GM19099 (cell line): Measurements from ENCODE around the gene NXT1.

Experiments used
- POLR2A ChIP-seq: IDR thresholded peaks from 3 replicates; pipeline ENCODE4 v1.6.1; 2011; ENCODE audit warnings: low read depth; ENCODE audit not compliant: insufficient read length; ENCODE audit errors: extremely low read depth

Gene NXT1

DNA sequence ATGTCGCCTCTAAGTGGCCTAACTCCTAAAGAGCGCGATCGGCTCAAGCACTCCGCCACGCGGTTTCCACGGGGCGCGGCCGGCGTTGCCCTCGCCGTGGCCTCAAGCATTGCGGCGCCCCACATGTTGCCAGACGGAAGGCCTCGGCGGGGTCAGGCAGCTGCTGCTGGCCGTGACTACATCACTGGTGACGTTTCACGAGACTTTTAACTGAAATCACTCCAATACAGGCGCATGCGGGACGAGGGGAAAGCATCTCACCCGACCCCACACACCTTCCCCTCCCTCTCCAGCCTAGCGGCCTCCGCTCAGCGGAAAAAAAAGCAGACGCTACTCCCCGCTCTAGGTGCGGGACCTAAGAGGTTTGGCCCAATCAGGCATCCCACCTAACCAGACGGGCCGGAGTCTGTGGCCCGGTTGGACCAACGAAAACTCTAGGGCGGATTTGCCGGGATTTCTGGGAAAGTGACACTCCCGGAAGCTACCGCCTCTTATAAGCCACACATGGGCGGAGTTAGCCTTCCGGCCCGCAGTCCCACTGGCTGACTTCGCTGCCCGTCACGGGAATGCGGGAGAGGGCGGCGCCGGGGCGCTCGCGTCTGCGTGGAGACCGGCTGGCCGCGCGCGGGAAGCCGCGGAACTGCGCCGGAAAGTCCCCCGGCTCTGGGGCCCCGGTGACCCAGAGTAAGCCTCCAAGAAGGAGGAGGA is at the start of gene NXT1:
Gene NXT1, plus strand, starts transcription at position 596 of the 708 bp plus-strand sequence. CDS start 3,251 bp downstream, outside the sequence.
- TF ChIP-seq POLR2A: peak; percentile 73

DNA sequence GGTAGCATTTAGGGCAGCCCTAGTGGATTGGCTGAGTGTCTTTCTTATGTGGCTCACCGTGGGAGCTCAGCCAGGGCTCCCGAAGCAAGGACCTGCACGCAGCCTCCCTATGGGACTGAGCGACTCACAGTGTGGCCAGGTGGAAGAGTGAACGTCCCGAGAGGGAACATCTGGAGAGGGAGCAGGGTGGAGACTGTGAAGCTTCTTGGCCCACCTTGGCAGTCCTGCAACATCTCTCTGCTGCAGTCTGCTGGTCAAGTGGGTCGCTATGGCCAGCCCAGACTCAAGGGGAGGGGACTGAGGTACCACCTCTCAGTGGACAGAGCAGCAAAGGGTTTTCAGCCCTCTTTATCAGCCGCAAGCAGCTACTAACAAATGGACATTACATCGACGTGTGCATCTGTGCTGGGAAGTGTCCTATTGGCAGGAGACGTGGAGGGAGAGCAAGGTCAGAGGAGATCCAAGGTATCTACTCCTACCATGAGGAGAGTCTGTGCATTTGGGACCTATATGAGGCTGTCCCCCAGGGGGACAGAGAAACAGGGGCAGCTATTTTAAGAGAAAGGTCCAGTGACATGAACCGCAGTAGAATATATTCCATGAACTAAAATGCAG is 49.0 kb upstream of the NXT1 start:
- no peak for TF ChIP-seq POLR2A

DNA sequence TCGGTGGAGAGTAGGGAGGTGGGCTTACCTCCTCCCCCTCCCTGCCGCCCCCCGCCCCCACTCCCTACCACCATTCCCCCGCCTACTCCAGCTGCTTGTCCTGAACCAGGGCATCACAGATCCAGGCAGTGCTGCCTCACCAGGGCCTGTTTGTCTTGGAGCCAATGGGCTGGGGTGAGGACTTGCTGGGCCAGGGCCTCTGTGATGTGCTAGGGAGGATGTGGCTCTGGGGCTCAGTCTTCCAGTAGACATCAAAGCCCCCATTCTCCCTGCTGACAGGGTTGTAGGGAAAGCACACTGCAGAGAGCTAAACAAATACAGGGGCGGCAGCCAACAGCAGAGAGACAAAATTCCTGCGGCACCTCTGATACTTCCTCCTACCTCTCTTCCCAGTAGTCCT is 48.2 kb upstream of the NXT1 start:
- TF ChIP-seq POLR2A: no peak

DNA sequence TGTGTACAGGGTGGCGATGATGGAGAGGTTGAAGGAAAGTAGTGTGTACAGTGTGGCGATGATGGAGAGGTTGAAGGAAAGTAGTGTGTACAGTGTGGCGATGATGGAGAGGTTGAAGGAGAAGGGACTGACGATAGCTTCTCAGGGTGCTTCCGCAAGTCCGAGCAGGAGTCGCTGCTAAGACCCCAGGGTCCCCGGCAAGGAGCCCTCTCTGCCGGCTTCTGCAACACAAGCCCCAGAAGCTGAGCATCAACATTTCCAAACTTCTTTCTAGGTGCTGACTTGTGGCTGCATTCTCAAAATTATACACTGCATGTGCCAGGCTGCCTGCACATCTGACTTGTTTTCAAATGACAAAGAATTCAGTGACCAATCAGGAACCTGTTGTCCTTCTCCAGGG is 47.8 kb upstream of the NXT1 start:
- TF ChIP-seq POLR2A: no peak

DNA sequence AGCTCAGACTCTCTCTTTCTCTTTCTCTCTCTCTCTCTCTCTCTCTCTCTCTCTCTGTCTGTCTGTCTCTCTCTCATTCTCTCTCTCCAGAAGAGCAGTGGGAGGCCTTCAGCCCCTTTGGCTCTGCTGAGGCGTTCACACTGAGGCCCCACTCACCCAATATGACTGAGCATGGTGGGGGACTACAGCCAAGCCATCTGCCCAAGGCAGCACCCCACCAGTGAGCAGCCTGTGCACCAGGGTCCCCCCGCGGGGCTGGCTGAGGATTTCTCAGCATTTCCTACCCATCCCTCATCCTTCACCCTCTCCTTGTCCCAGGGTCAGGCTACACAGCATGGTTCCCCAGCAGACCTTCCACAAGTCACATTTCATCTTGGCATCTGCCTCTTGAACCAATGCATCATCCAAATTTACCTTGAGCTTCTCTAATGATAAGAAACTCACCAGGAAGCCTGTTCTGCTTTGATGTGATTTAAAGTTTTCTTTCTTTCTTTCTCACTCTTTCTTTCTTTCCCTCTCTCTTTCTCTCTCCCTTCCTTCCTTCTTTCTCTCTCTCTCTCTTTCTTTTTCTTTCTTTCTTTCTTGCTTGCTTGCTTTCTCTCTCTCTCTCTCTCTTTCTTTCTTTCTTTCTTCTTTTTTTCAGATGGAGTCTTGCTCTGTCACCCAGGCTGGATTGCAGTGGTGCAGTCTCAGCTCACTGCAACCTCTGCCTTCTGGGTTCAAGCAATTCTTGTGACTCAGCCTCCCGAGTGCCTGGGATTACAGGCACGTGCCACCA is 47.1 kb upstream of the NXT1 start:
- TF ChIP-seq POLR2A: no peak

DNA sequence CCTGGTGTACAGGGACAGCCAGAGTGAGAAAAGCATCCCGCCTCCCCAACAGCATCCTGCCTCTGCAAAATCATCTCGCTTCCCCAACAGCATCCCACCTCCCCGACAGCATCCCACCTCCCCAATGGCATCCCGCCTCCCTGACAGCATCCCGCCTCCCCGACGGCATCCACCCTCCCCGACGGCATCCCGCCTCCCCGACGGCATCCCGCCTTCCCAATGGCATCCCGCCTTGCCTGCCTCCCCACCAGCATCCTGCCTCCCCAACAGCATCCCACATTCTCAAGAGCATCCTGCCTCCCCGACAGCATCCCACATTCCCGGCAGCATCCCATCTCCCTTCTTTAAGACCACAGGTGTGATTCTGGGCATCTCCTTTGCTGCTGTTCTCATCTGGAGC is 46.0 kb upstream of the NXT1 start:
- TF ChIP-seq POLR2A: no peak

DNA sequence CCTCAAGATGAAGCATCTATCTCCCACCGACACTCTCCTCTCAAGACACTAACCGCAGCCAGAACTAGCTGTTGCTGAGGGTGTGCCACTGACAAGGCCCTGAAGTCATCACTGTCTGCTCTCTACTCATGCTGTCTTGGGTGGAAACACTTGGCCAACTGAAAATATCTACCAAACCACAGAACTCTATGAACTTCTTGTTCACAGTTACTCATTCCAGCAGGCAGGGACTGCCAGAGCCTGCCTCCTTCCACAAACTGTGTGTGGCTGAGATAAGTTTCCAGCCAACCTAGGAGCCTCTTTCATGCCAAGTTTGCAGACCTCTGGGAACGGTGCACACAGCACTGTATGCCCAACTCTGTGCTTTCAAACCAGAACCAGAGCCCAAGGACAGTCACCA is 45.5 kb upstream of the NXT1 start:
- no peak for TF ChIP-seq POLR2A

DNA sequence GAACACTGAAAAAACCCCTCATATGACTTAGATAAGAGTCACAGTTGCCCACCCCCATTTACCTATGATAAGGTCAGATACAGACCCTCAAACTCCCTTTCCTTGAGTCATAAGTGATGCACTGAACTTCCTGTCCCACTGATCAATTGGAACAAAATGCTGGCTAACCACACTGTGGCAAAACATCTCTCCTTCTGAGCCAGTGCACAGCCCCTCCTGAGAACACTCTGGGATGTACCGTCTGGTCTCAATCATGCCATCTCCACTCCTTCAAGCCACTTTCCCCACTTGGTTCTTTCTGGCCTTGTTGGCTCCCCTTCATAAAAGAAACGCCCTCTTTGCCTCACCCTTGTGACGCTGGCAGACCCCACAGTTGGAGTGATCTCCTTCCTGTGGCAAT is 42.6 kb upstream of the NXT1 start:
- no peak for TF ChIP-seq POLR2A

DNA sequence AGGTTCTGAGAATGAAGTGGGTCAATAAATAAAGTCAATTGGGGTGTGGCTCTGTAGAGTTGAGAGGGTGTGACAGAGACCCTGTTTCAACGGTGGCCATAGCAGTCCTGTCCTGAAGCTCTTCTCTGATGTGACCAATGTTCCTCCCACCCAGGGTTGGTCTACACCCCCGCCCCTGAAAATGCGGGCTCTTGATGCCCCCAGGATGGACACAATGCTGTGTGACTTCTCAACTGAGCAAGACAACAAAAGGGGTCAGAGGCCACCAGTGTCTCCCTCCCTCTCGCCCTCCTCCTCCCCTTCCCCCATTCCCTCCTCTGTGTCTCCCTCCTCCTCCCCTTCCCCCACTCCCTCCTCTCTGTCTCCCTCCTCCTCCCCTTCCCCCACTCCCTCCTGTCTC is 41.7 kb upstream of the NXT1 start:
- TF ChIP-seq POLR2A: no peak

DNA sequence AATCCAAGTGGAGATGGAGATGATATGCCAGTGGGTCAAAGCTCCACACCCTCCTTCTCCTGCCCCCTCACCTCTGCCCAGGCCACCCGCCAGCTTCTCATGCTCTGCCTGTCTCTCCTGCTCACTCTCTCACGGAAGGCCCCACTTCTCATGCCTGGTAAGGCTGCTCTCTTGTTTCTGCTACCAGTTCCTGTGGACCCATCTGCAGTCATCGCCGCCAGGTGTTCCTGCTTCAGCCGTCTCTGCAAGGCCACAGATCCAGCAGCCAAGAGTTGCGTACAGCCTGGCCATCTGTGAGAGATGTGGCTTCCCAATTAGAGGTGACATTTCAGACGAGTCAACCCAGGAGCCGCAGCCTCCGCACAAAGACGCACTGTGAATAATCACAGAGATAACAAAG is 40.8 kb upstream of the NXT1 start:
- no peak for TF ChIP-seq POLR2A

DNA sequence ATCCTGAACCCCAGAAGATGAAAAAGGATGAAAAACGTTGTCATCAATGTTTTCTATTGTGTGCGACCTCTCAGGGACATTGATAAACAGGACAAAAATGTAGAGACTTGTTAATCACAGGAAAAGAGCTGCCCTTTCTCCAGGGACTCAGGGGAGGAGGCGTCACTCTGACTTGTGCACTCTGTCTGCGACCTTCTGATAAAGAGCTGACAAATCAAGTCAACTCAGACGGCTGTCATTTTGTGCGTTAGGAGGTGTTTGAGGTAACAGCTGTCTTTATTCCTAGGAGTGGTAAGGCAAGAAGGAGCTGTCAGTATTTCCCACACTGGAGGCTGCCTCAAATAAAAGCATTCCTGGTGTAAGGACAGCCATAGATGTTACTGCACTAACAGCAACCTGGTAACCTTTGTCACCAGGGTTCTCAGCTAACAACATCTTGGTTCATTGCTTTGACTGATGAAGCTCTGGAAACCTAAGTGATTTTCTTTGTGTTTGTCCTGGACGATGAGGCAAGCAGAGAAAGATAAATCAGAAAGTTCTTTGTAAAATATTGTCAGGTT is 38.6 kb upstream of the NXT1 start:
- no peak for TF ChIP-seq POLR2A

DNA sequence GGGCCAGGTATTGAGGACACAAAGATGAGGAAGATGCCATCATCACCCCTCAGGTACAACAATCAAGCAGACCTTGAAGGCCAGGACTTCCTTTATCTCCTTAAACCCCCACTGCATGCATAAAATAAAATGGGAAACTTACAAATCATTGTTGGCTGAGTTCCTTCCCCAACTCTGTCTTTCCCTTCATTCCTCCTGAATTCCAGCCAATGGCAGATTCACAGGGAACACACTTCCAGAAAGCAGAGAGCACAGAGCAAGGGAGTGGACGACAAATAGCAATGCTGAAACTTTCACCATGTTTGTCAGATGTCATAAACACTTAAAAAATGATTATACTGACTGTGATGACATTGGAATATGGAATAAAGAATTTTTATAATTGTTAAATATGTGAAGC is 37.3 kb upstream of the NXT1 start:
- TF ChIP-seq POLR2A: no peak

DNA sequence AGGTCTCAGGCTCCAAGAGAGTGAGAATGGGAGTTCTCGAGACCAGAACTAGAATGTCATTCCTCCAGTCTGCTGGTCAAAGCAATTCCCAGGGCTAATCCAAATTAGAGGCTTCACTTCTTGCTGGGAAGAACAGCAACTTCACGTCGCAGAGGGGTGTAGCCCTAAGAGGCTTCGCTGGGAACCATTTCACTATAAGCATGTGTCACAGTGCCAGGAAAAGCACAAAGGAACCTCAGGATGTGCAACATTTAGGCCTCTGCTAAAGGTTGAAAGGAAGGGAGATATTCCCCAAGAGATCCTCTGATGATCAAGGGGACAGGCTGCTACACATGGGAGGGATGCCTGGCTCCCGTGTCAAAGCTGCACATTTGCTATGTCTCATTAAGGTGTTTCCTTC is 35.9 kb upstream of the NXT1 start:
- TF ChIP-seq POLR2A: no peak

DNA sequence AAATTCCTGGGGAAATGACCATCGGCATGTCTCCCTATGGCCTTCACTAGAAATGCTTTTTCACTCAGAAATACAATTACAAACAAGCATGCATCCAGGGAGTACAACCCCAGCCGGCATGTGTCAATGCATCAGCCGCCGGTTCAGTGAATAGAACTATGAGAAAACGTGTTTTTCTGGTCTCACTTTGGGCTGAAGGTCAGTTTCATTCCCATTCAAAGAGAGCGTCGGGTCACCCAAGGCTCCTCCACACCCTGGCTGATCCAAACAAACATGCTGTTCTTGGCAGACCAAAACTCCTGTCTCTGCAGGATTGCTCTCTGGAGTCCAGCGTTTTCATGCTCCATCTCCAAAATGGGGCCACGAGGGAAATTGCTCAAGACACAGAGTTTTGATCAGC is 35.5 kb upstream of the NXT1 start:
- no peak for TF ChIP-seq POLR2A

DNA sequence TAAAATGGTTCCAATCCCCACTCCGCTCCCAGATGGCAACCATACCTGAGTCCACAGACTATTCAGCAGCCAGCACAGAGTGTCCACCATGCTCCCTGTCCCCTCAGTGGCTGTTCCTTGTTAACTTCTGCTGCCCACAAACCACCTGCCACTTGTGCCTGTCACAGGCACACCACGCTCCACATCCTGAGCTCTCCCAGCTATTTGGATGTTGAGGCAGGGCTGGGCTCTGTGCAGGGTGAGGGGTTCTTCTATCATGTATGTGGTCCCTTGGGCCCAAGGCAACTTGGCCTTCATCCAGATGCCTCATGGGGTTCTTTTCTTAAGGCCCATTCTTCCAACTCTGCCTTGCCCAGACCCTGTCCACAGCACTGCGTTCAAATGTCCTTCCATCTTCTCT is 34.0 kb upstream of the NXT1 start:
- TF ChIP-seq POLR2A: no peak

DNA sequence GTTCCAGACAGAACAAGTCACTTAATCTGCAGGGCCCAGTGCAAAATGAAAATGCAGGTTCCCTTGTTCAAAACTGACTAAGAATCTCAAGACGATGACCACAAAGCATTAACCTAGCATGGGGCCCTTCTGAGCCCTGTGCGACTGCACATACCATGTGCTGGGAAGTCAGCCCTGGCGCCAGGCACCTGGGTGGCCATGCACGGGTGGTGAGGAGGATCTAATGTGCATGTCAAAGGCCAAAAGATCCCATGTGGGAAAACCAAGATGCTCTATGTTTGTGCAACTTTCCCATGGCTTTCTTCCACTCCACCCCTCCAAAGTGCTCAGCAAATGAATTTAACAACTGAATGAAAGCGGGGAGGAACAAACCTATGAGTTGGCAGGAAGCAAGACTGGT is 33.5 kb upstream of the NXT1 start:
- TF ChIP-seq POLR2A: no peak
